Activated B cell treated with CpG ODN at 0.5 μM for 24 hours (primary cell): ENCODE data around the gene NKX2-4. TPM values are rescaled to one million over a fixed set of nuclear protein-coding genes. Genes with fewer than 3 reads are reported as not detected.

Source experiments
- ATAC-seq: fragments of 200-7000 bp; cut with Tn5 transposase; one replicate; pipeline ENCODE4 v1.10.0; 2021; ENCODE audit warnings: low read depth, mild to moderate bottlenecking, moderate library complexity
- CTCF ChIA-PET: fragments of 350-600 bp; sonication (Branson Sonifier 250); formaldehyde crosslinking; loops from one replicate; lab custom pipeline; 2021; ENCODE audit warnings: antibody characterized with exemption; lab: Charles Lee
- POLR2A ChIA-PET: fragments of 350-600 bp; sonication (Branson Sonifier 250); formaldehyde crosslinking; loops from one replicate; lab custom pipeline; 2021; ENCODE audit warnings: antibody characterized with exemption; lab: Charles Lee
- DNase-seq: peaks from one replicate; pipeline ENCODE4 v3.0.0; 2022
- H3K27ac Mint-ChIP-seq: one replicate; pipeline ENCODE4 v1.8.0; 2020; ENCODE audit warnings: mixed read lengths
- H3K27me3 Mint-ChIP-seq: one replicate; pipeline ENCODE4 v1.8.0; 2021; ENCODE audit warnings: mixed read lengths
- H3K36me3 Mint-ChIP-seq: one replicate; pipeline ENCODE4 v1.8.0; 2021; ENCODE audit warnings: low read depth, mixed read lengths
- H3K4me1 Mint-ChIP-seq: one replicate; pipeline ENCODE4 v1.8.0; 2021; ENCODE audit warnings: mixed read lengths
- H3K4me3 Mint-ChIP-seq: one replicate; pipeline ENCODE4 v1.8.0; 2020; ENCODE audit warnings: mild to moderate bottlenecking, mixed read lengths
- H3K9me3 Mint-ChIP-seq: one replicate; pipeline ENCODE4 v1.8.0; 2020; ENCODE audit warnings: mixed read lengths
- CTCF ChIP-seq: fragments of 200-600 bp; IDR thresholded peaks from one replicate; pipeline ENCODE4 v1.8.0; 2022; ENCODE audit warnings: antibody characterized with exemption, mild to moderate bottlenecking
- intact Hi-C: fragments of 100-400 bp; cut with micrococcal nuclease; formaldehyde crosslinking; loops from one replicate; pipeline ENCODE4 v1.15.1; 2024
- total RNA-seq: library from RNA; stranded (reverse); gene quantifications from 2 replicates; pipeline ENCODE4 v1.2.3, GENCODE V29; 2022

The NKX2-4 gene
- total RNA-seq, 1 donor from 2014 or later = not detected

DNA sequence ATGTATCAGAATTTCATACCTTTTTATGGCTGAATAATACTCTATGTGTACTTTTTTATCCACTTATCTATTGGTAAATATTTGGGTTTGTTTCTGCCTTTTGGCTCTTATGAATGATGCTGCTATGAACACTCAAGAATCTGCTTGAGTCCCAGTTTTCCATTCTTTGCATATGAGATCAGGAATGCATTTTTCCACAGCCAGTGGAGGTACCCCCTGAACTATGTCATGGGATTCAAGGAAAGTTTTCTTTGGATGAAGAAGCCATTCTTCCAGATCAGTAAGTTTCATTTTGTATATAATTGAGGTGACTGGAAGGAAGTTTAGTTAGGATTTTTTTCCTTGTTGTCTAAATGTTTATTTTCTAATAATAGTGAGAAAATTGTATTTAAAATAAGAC, 40.9 kb downstream of the NKX2-4 start:
- TF ChIP-seq CTCF = no peak
- Mint-ChIP-seq H3K27me3 (no peaks in the 10 kb centered on the region), H3K27ac (no peak overlapping the region), H3K36me3 (peaks cover 60% of the 10 kb centered on the region), H3K4me1 (no peaks in the 10 kb centered on the region), H3K4me3 (no peak overlapping the region), H3K9me3 (no peaks in the 10 kb centered on the region)
- no peak for ATAC-seq
- intact Hi-C loops = no loop called here
- ChIA-PET POLR2A (no interaction called here), CTCF (no interaction called here)
- DNase-seq = no peak

DNA sequence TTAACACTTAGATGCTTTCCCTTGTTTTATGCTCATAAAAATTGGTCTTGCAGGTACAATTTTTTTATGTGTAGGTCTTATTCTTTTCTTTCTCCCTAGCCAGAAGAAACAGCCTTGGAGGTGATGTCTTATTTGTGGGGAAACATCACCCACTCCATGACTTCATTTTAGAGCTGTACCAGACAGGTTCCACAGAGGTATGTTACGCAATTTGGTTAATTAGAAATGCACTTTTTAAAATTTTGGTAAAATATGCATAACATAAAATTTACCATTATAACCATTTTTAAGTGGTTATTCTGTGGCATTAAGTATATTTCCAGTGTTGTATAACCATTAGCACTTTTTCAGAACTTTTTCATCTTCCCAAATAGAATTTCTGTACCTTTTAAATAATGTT, 41.3 kb downstream of the NKX2-4 start:
- intact Hi-C loops = no loop called here
- no peak overlapping the region for H3K27ac Mint-ChIP-seq
- POLR2A ChIA-PET = no interaction called here

DNA sequence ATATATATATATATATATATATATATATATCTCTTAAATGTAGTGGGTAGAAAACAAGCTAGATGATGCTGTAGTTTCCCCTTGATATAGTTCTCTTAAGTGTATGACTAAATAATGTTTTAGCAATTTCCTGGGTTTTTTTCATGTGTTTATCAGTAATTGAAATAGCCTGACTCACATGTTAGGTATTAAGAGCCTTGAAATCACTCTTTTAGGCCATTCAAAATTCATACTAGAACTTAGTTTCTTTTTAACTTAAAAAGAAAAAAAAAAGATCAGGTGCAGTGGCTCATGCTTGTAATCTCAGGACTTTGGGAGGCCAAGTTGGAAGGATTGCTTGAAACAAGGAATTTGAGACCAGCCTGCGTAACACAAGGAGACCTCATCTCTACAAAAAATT, 44.1 kb downstream of the NKX2-4 start:
- CTCF ChIA-PET = interaction anchor here (1.3 kb wide), 1 partner anchor 117 kb away, joined by 4 read pairs; no protein-coding TSS in a partner anchor
- no peak overlapping the region for H3K27ac Mint-ChIP-seq
- H3K36me3 Mint-ChIP-seq = peaks cover 56% of the 10 kb centered on the region
- POLR2A ChIA-PET = no interaction called here
- no peak for TF ChIP-seq CTCF
- ATAC-seq (no peak), DNase-seq (no peak)
- H3K4me3 Mint-ChIP-seq = no peak overlapping the region
- H3K4me1 Mint-ChIP-seq = no peaks in the 10 kb centered on the region
- intact Hi-C loops = no loop called here
- H3K9me3 Mint-ChIP-seq = no peaks in the 10 kb centered on the region
- no peaks in the 10 kb centered on the region for H3K27me3 Mint-ChIP-seq

More for the DNA sequence above, 41.3 kb downstream of the NKX2-4 start:
- no peaks in the 10 kb centered on the region for H3K9me3 Mint-ChIP-seq
- TF ChIP-seq CTCF = no peak
- CTCF ChIA-PET = no interaction called here
- H3K4me1 Mint-ChIP-seq = no peaks in the 10 kb centered on the region
- no peak overlapping the region for H3K4me3 Mint-ChIP-seq
- no peaks in the 10 kb centered on the region for H3K27me3 Mint-ChIP-seq
- DNase-seq = no peak
- no peak for ATAC-seq
- peaks cover 59% of the 10 kb centered on the region for H3K36me3 Mint-ChIP-seq

GRCh38 chr20:21352703-21353102, 44.6 kb downstream of the NKX2-4 start:
- ChIA-PET POLR2A (no interaction called here), CTCF (interaction anchor here (1.3 kb wide), 1 partner anchor 117 kb away, joined by 4 read pairs; no protein-coding TSS in a partner anchor)
- intact Hi-C loops = no loop called here
- TF ChIP-seq CTCF = no peak
- Mint-ChIP-seq H3K36me3 (peaks cover 56% of the 10 kb centered on the region), H3K27ac (no peak overlapping the region), H3K4me3 (no peak overlapping the region), H3K9me3 (no peaks in the 10 kb centered on the region), H3K4me1 (no peaks in the 10 kb centered on the region), H3K27me3 (no peaks in the 10 kb centered on the region)
- DNase-seq = no peak
- ATAC-seq = no peak

Other genes with a start within 250 kb of the NKX2-4 start
- gene XRN2, start 94.2 kb downstream of the NKX2-4 start, total RNA-seq = 60.7 and 61.0 TPM in 2 replicates
- gene NKX2-2, start 116.5 kb upstream of the NKX2-4 start, total RNA-seq = not detected in 2 replicates